Gastrocnemius medialis (tissue), 4 donors: ENCODE results near the gene ZC3H4. TPM values are rescaled to one million over a fixed set of nuclear protein-coding genes. Genes with fewer than 3 reads are reported as not detected.

Experiments used
- ATAC-seq, 2 donors: fragments of 150-250 bp; one replicate each; pipeline ENCODE4 v1.9.1; 2016
- DNase-seq, 2 donors: peaks; one replicate each; pipeline ENCODE4 v3.0.0-alpha.2; 2019
- H3K27ac ChIP-seq, 4 donors: fragments of 200-600 bp; sonication (generic); 1 replicate in 1 of 4; 2 replicates in 3 of 4; pipeline ENCODE4 v1.5.1; 2016 to 2018; ENCODE audit warnings: mild to moderate bottlenecking in 2 of 4, moderate library complexity in 1 of 4
- H3K27me3 ChIP-seq, 3 donors: fragments of 200-600 bp; sonication (generic) in 2 of 3; 1 replicate in 1 of 3; 2 replicates in 2 of 3; pipeline versions ENCODE4 v1.5.1 to v1.6.0; 2016 to 2019; ENCODE audit warnings: mild to moderate bottlenecking in 1 of 3, moderate library complexity in 1 of 3
- H3K36me3 ChIP-seq, 2 donors: fragments of 200-600 bp; sonication (generic) in 1 of 2; one replicate each; pipeline ENCODE4 v1.5.1; 2017 to 2018
- H3K4me1 ChIP-seq, 2 donors: fragments of 200-600 bp; sonication (generic) in 1 of 2; one replicate each; pipeline ENCODE4 v1.5.1; 2016 to 2017; ENCODE audit warnings: mild to moderate bottlenecking in 2 of 2
- H3K4me3 ChIP-seq, 4 donors: fragments of 200-600 bp; sonication (generic) in 3 of 4; 1 replicate in 1 of 4; 2 replicates in 3 of 4; pipeline ENCODE4 v1.5.1; 2016 to 2019; ENCODE audit warnings: mild to moderate bottlenecking in 2 of 4
- H3K9me3 ChIP-seq, 3 donors: fragments of 200-600 bp; sonication (generic) in 2 of 3; 1 replicate in 1 of 3; 2 replicates in 2 of 3; pipeline ENCODE4 v1.5.1; 2016 to 2019
- CTCF ChIP-seq, 5 experiments: fragments of 450-650 bp in 3 of 5; fragments of 200-600 bp in 2 of 5; sonication (generic) in 2 of 5; IDR thresholded peaks in 4 of 5; conservative IDR thresholded peaks in 1 of 5; 1 replicate in 4 of 5; 2 replicates in 1 of 5; pipeline ENCODE4 v1.5.1; 2016 to 2019; ENCODE audit warnings: antibody characterized with exemption in 5 of 5, mild to moderate bottlenecking in 3 of 5, moderate library complexity in 3 of 5
- POLR2A ChIP-seq, 2 donors: fragments of 450-650 bp; IDR thresholded peaks; one replicate each; pipeline ENCODE4 v1.6.1; 2017; ENCODE audit warnings: antibody characterized with exemption in 2 of 2, mild to moderate bottlenecking in 2 of 2, moderate library complexity in 2 of 2
- in situ Hi-C, 4 donors: fragments of 200-750 bp; cut with MboI; loops; one replicate each; pipeline versions ENCODE4 v1.15.0 to v1.8.0; 2017; ENCODE audit warnings: low sequenced_read_pairs in 4 of 4
- intact Hi-C: fragments of 100-400 bp; cut with DNase I; formaldehyde crosslinking; loops from one replicate; pipeline ENCODE4 v1.15.1; 2023; ENCODE audit warnings: low total_unique reads
- total RNA-seq, 4 donors: library from RNA; depleted of rRNA; stranded (reverse); fragments of >200 nt; gene quantifications; one replicate each; pipeline versions ENCODE4 v1.1.0 to v1.2.3, GENCODE V29; 2016

The ZC3H4 gene
- total RNA-seq, 4 donors from 2014 or later: 16.2 to 31.7 (median 22.8) TPM

DNA sequence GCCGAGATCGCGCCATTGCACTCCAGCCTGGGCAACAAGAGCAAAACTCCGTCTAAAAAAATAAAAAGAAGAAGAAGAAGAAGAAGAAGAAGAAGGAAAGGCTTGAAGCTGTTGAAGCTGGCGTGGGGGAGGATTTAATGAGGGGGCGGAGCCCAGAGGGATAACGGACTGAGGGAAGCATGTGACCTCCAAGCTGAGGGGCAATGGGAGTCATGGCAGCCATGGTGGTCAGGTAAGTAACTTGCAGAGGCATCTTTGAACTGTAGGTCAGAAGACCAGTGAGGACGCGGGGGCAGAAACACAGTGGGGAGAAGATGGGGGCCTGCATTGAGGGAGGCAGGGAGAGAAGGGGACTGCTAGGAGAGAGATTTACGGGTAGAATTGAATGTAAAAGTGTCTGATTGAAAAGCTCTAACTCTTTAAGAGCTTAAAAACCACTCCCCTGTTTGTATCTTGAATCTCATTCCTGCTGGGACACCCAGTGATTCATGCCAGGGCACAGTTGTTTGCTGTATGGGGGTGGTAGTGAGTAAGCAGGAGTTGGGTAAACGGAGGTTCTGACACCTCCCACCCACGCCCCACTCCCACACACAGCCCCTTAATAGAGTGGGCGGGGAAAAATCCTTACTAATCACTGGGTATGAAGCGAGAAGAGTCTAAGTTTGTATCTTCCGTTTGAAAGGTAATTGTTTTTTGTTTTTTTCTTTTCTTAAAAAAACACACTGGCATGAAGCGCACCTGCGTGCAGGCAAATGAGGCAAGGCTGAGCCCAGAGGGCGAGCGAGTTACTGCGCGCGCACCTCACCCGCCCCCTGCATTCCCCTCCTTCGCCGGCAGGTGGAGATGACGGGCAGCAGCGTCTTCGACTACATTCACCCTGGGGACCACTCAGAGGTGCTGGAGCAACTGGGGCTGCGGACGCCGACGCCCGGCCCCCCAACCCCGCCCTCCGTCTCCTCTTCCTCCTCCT lies 78.2 kb downstream of the ZC3H4 start:
- in situ Hi-C loops: loop anchor here in 3 of 4 donors (10.0 kb wide), 1 partner anchor 89 kb away; no protein-coding TSS in a partner anchor
- peaks cover 9 to 12% (median 10%) of the 10 kb centered on the region in 3 donors for H3K27me3 ChIP-seq
- intact Hi-C loops: loop anchor here (1.0 to 2.0 kb wide), 2 partner anchors 15 to 90 kb away; no protein-coding TSS in a partner anchor
- H3K27ac ChIP-seq: peak overlapping the region in 1 of 4 donors; percentile 11
- peaks cover 5 to 12% of the 10 kb centered on the region in 2 donors for H3K4me1 ChIP-seq
- H3K9me3 ChIP-seq: no peaks in the 10 kb centered on the region
- peak overlapping the region; percentile 51 to 77 (median 58) for H3K4me3 ChIP-seq
- ATAC-seq: peak; percentile 94 to 95
- no peak for TF ChIP-seq POLR2A (IDR thresholded peaks at IDR 0.05)
- peak; percentile 91 to 99 (median 96) for TF ChIP-seq CTCF (IDR thresholded peaks at IDR 0.05 in 4 of 5, conservative IDR thresholded peaks at IDR 0.05 in 1 of 5)
- peak; percentile 56 to 69 for DNase-seq
- H3K36me3 ChIP-seq: no peaks in the 10 kb centered on the region

DNA sequence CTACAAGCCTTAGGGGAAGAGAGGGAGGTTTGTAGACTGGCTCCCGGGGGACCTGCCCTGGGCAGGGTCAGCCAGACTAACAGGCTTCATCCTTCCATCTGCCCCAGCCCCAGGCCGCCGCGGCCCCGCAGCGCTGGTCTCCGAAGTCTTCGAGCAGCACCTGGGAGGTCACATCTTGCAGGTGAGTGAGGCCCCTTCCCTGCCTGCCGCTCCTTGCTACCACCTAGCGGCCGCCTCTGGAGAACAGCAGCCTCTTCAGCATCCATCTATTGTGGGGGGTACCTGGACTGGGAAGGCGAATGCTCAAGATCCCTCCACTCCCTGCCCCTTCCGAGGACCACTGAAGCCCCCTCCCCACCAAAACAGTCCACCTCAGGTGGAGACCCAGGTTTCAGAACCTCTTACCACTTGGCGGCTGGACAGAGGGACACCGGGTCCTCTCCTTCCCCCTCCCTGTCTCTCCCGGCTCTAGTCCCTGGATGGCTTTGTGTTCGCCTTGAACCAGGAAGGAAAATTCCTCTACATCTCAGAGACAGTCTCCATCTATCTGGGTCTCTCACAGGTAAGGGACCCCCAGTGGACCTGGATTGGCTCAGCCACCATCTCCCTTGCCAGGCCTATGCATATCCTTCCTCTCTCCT lies 81.3 kb downstream of the ZC3H4 start:
- no peaks in the 10 kb centered on the region for H3K9me3 ChIP-seq
- no peak overlapping the region for H3K4me3 ChIP-seq
- DNase-seq (no peak), ATAC-seq (no peak)
- in situ Hi-C loops: loop anchor here in 3 of 4 donors (10.0 kb wide), 1 partner anchor 93 kb away; no protein-coding TSS in a partner anchor
- no peak for TF ChIP-seq POLR2A (IDR thresholded peaks at IDR 0.05)
- peak; percentile 25 to 84 (median 64) for TF ChIP-seq CTCF (IDR thresholded peaks at IDR 0.05 in 4 of 5, conservative IDR thresholded peaks at IDR 0.05 in 1 of 5)
- intact Hi-C loops: no loop called here
- H3K4me1 ChIP-seq: peaks cover 5 to 12% of the 10 kb centered on the region in 2 donors
- H3K27me3 ChIP-seq: peaks cover 22 to 32% (median 28%) of the 10 kb centered on the region in 3 donors
- H3K36me3 ChIP-seq: no peaks in the 10 kb centered on the region
- no peak overlapping the region for H3K27ac ChIP-seq

GRCh38 chr19:47028195-47028601 lies 85.4 kb downstream of the ZC3H4 start:
- H3K4me1 ChIP-seq: no peaks in the 10 kb centered on the region
- H3K27me3 ChIP-seq: peaks cover 45 to 58% (median 50%) of the 10 kb centered on the region in 3 donors
- H3K36me3 ChIP-seq: no peaks in the 10 kb centered on the region
- H3K9me3 ChIP-seq: no peaks in the 10 kb centered on the region
- intact Hi-C loops (no loop called here), in situ Hi-C loops (no loop called here)
- no peak for DNase-seq
- no peak overlapping the region for H3K27ac ChIP-seq
- ATAC-seq: no peak
- H3K4me3 ChIP-seq: no peak overlapping the region
- TF ChIP-seq POLR2A (IDR thresholded peaks at IDR 0.05) (no peak), CTCF (IDR thresholded peaks at IDR 0.05 in 4 of 5, conservative IDR thresholded peaks at IDR 0.05 in 1 of 5) (no peak)

GRCh38 chr19:47027586-47028088 lies 85.9 kb downstream of the ZC3H4 start:
- Histone ChIP-seq H3K27me3 (peaks cover 51 to 64% (median 56%) of the 10 kb centered on the region in 3 donors), H3K27ac (no peak overlapping the region)

More at GRCh38 chr19:47027586-47028088, 85.9 kb downstream of the ZC3H4 start:
- H3K36me3 ChIP-seq: no peaks in the 10 kb centered on the region
- H3K4me1 ChIP-seq: peaks cover 0 to 3% of the 10 kb centered on the region in 2 donors
- ATAC-seq (no peak), DNase-seq (no peak)
- no peak overlapping the region for H3K4me3 ChIP-seq
- no peaks in the 10 kb centered on the region for H3K9me3 ChIP-seq
- TF ChIP-seq CTCF (IDR thresholded peaks at IDR 0.05 in 4 of 5, conservative IDR thresholded peaks at IDR 0.05 in 1 of 5) (no peak), POLR2A (IDR thresholded peaks at IDR 0.05) (no peak)
- in situ Hi-C loops: no loop called here
- intact Hi-C loops: no loop called here
